HepG2 (cell line): ENCODE measurements around the gene UBXN1. TPM values are rescaled to one million over a fixed set of nuclear protein-coding genes. Genes with fewer than 3 reads are reported as not detected.

Experiments
- ATAC-seq: fragments of 200-7000 bp; cut with Tn5 transposase; 3 replicates; pipeline ENCODE4 v1.9.1; 2020; ENCODE audit warnings: mild to moderate bottlenecking, moderate library complexity
- BruUV-seq: library from RNA; stranded (reverse); fragments of 400-500 nt; replicated peaks from 2 replicates; lab custom pipeline; 2021; lab: Mats Ljungman, UMichigan
- CTCF ChIA-PET: fragments of 300-600 bp; formaldehyde crosslinking; extraction: SDS; loops from one replicate; lab custom pipeline; 2021; ENCODE audit warnings: low total read pairs, inconsistent platforms, low intra/inter-chr PET ratio; lab: Yijun Ruan, JAX
- POLR2A ChIA-PET: fragments of 350-600 bp; sonication (Branson Sonifier 250); formaldehyde crosslinking; loops from one replicate; lab custom pipeline; 2020; ENCODE audit warnings: antibody characterized with exemption, inconsistent platforms; lab: Yijun Ruan, JAX
- DNase-seq: peaks from one replicate; pipeline ENCODE4 v3.0.0-alpha.2; 2015; ENCODE audit warnings: low spot score
- FAIRE-seq: peaks from 3 replicates; lab custom pipeline; 2011; peaks lifted over from hg19 to GRCh38; lab: Jason Lieb, UNC
- H2AFZ ChIP-seq: one replicate; pipeline ENCODE4 v1.6.1; 2011; ENCODE audit warnings: low read length, inconsistent platforms
- H3K27ac ChIP-seq: fragments of 300-600 bp; 3 replicates; pipeline ENCODE4 v1.8.0; 2011; ENCODE audit warnings: mixed run types, mild to moderate bottlenecking, mixed read lengths, low read length, inconsistent platforms; ENCODE audit not compliant: insufficient read depth; ENCODE audit errors: extremely low read length
- H3K27me3 ChIP-seq, 2 experiments: fragments of 200-600 bp in 1 of 2; 2 replicates in 1 of 2; 3 replicates in 1 of 2; pipeline versions ENCODE4 v1.6.0 to v1.8.0; 2011; ENCODE audit warnings: low read length in 2 of 2, mild to moderate bottlenecking in 2 of 2, moderate library complexity in 2 of 2, inconsistent platforms in 1 of 2; ENCODE audit not compliant: insufficient read depth in 2 of 2, control insufficient read depth in 1 of 2
- H3K36me3 ChIP-seq, 2 experiments: fragments of 200-600 bp in 1 of 2; replicated peaks in 1 of 2; 2 replicates in 1 of 2; 3 replicates in 1 of 2; pipeline versions ENCODE4 v1.5.1 to v1.8.0; 2011; ENCODE audit warnings: low read length in 2 of 2, inconsistent platforms in 1 of 2; ENCODE audit not compliant: insufficient read depth in 2 of 2, control insufficient read depth in 1 of 2
- H3K4me1 ChIP-seq: 2 replicates; pipeline ENCODE4 v1.5.1; 2012; ENCODE audit warnings: low read length, inconsistent platforms; ENCODE audit not compliant: insufficient read depth
- H3K4me2 ChIP-seq: 2 replicates; pipeline ENCODE4 v1.6.0; 2011; ENCODE audit warnings: low read depth, low read length, inconsistent platforms
- H3K4me3 ChIP-seq, 3 experiments: fragments of 200-600 bp in 1 of 3; sonication (generic), shearing (Covaris generic) in 1 of 3; replicated peaks in 1 of 3; 2 replicates each; pipeline ENCODE4 v1.5.1; 2011 to 2016; ENCODE audit warnings: low read length in 3 of 3, inconsistent platforms in 2 of 3, low read depth in 2 of 3, mild to moderate bottlenecking in 2 of 3, control low read depth in 1 of 3, mixed read lengths in 1 of 3; ENCODE audit not compliant: insufficient read depth in 1 of 3
- H3K79me2 ChIP-seq: one replicate; pipeline ENCODE4 v1.6.1; 2011; ENCODE audit warnings: low read length, inconsistent platforms; ENCODE audit not compliant: insufficient read depth
- H3K9ac ChIP-seq: 2 replicates; pipeline ENCODE4 v1.6.0; 2011; ENCODE audit warnings: mild to moderate bottlenecking, low read depth, low read length, inconsistent platforms; ENCODE audit not compliant: insufficient read depth
- H3K9me3 ChIP-seq: 2 replicates; pipeline ENCODE4 v1.5.1; 2012; ENCODE audit warnings: mild to moderate bottlenecking, low read length
- H4K20me1 ChIP-seq: 2 replicates; pipeline ENCODE4 v1.6.0; 2011; ENCODE audit warnings: inconsistent platforms, mild to moderate bottlenecking, low read length, moderate library complexity; ENCODE audit not compliant: insufficient read depth
- ASH2L ChIP-seq: fragments of 300-600, 200-600 bp; sonication (generic); IDR thresholded peaks from 2 replicates; pipeline ENCODE4 v1.7.0; 2017; ENCODE audit warnings: low read depth, mild to moderate bottlenecking, moderate library complexity, mixed read lengths, low read length; ENCODE audit not compliant: insufficient read length
- DPF2 ChIP-seq: sonication (generic); formaldehyde crosslinking; IDR thresholded peaks from 2 replicates; pipeline ENCODE4 v1.4.0; 2020; ENCODE audit warnings: mild to moderate bottlenecking, low read depth, missing genetic modification reagents, borderline replicate concordance
- E2F1 ChIP-seq: sonication (generic); formaldehyde crosslinking; IDR thresholded peaks from 2 replicates; pipeline ENCODE4 v1.5.0; 2020; ENCODE audit warnings: missing genetic modification reagents
- HBP1 ChIP-seq: IDR thresholded peaks from 2 replicates; pipeline ENCODE4 v1.6.1; 2016; ENCODE audit warnings: low read depth, control low read depth
- HNRNPUL1 ChIP-seq: fragments of 200-400 bp; formaldehyde crosslinking; IDR thresholded peaks from 2 replicates; pipeline ENCODE4 v1.6.1; 2017; ENCODE audit warnings: low read depth, mild to moderate bottlenecking, low read length, moderate library complexity
- HOXA5 ChIP-seq: sonication (generic); formaldehyde crosslinking; IDR thresholded peaks from 2 replicates; pipeline ENCODE4 v1.4.0; 2020; ENCODE audit warnings: missing genetic modification reagents
- MBD4 ChIP-seq: IDR thresholded peaks from 2 replicates; pipeline ENCODE4 v1.6.1; 2012; ENCODE audit warnings: low read length, inconsistent platforms, borderline replicate concordance
- NFAT5 ChIP-seq: sonication (generic); formaldehyde crosslinking; IDR thresholded peaks from 2 replicates; pipeline ENCODE4 v1.4.0; 2020; ENCODE audit warnings: missing genetic modification reagents
- NRL ChIP-seq: sonication (generic); formaldehyde crosslinking; IDR thresholded peaks from 2 replicates; pipeline ENCODE4 v1.5.0; 2020; ENCODE audit warnings: missing genetic modification reagents, mild to moderate bottlenecking, moderate library complexity, borderline replicate concordance
- SPEN ChIP-seq: sonication (generic); formaldehyde crosslinking; IDR thresholded peaks from 2 replicates; pipeline ENCODE4 v1.5.1; 2020; ENCODE audit warnings: low read depth, mild to moderate bottlenecking, missing genetic modification reagents
- ZC3H4 ChIP-seq: sonication (generic); formaldehyde crosslinking; IDR thresholded peaks from 2 replicates; pipeline ENCODE4 v1.4.0; 2020; ENCODE audit warnings: missing genetic modification reagents, borderline replicate concordance
- ZMAT3 ChIP-seq: sonication (generic); formaldehyde crosslinking; conservative IDR thresholded peaks from 2 replicates; pipeline ENCODE4 v1.7.0; 2021; ENCODE audit warnings: missing genetic modification reagents
- ZNF430 ChIP-seq: sonication (generic); formaldehyde crosslinking; IDR thresholded peaks from 2 replicates; pipeline ENCODE4 v1.9.0; 2021; ENCODE audit warnings: mild to moderate bottlenecking, missing genetic modification reagents
- ZNF605 ChIP-seq: sonication (generic); formaldehyde crosslinking; IDR thresholded peaks from 2 replicates; pipeline ENCODE4 v1.8.0; 2022; ENCODE audit warnings: mild to moderate bottlenecking, missing genetic modification reagents
- ZNF740 ChIP-seq: sonication (generic); formaldehyde crosslinking; IDR thresholded peaks from 2 replicates; pipeline ENCODE4 v1.4.0; 2020; ENCODE audit warnings: missing genetic modification reagents
- WGBS: methylation state at CpG from one replicate; pipeline ENCODE4 v1.1.6; 2017; ENCODE audit warnings: low lambda C conversion rate; 5-methylcytosine and 5-hydroxymethylcytosine counted together
- in situ Hi-C: cut with HindIII; loops from 2 replicates; pipeline ENCODE4 v1.10.0; 2017; ENCODE audit warnings: low pct_unique_long_range_greater_than_20kb; ENCODE audit not compliant: extremely low pct_ligation_motif_present
- intact Hi-C: fragments of 100-400 bp; cut with micrococcal nuclease; formaldehyde crosslinking; loops from one replicate; pipeline ENCODE4 v1.10.0; 2022; ENCODE audit not compliant: unreplicated experiment
- polyA plus RNA-seq, 8 experiments: library from polyadenylated mRNA; depleted of rRNA in 3 of 8; stranded (reverse) in 7 of 8; unstranded in 1 of 8; fragments of >200 nt; fragmentation: Illumina TruSeq in 4 of 8; extraction: Trizol in 4 of 8; gene quantifications; 2 replicates each; pipeline versions ENCODE4 v1.2.1 to v1.2.3, GENCODE V29; 2011 to 2016; ENCODE audit warnings: low read depth in 4 of 8, missing spikeins in 1 of 8, mixed read lengths in 1 of 8; ENCODE audit not compliant: insufficient read depth in 1 of 8
- total RNA-seq, 5 experiments: library from RNA; depleted of rRNA; stranded (reverse); fragments of >200 nt; fragmentation: Illumina TruSeq; extraction: Trizol; gene quantifications; 2 replicates each; pipeline ENCODE4 v1.2.3, GENCODE V29; 2016; ENCODE audit warnings: low read depth in 1 of 5

The UBXN1 gene
- total and polyA plus RNA-seq, 2 of the 13 experiments (the other 11 are each of a cell fraction or from before 2014, with no cell fraction given): 47.5 to 52.4 TPM

GRCh38 chr11:62666259-62666926 is 12.5 kb downstream of the UBXN1 start:
- POLR2A ChIA-PET: interaction anchor here (0.8 to 6.6 kb wide), 23 partner anchors 9 to 175 kb away, joined by 3 to 186 read pairs (median 24); partner anchors contain the start of genes B3GAT3, EEF1G, GANAB and HNRNPUL2
- H3K27me3 ChIP-seq: no peaks in the 10 kb centered on the region; a peak in 1 of 5 replicates
- intact Hi-C loops: no loop called here
- 28% methylated on average over 4 of the region's 16 CpGs for WGBS
- no TSS peak for BruUV-seq
- peak overlapping the region; percentile 85 for H3K4me2 ChIP-seq
- ATAC-seq (peak; percentile 1), FAIRE-seq (no peak), DNase-seq (no peak)
- no peak overlapping the region for H2AFZ ChIP-seq
- peak overlapping the region; percentile 69 to 97 (median 91) for H3K4me3 ChIP-seq
- peaks cover 0 to 15% of the 10 kb centered on the region in 2 experiments; a peak in 2 of 5 replicates for H3K36me3 ChIP-seq
- H3K79me2 ChIP-seq: peaks cover 42% of the 10 kb centered on the region
- H4K20me1 ChIP-seq: no peaks in the 10 kb centered on the region; the same call in none of the 2 replicates
- no peaks in the 10 kb centered on the region for H3K9me3 ChIP-seq
- CTCF ChIA-PET: no interaction called here
- H3K9ac ChIP-seq: peak overlapping the region; percentile 91
- peaks cover 57% of the 10 kb centered on the region for H3K4me1 ChIP-seq
- in situ Hi-C loops: no loop called here
- H3K27ac ChIP-seq: peak overlapping the region; percentile 84
- TF ChIP-seq ZNF430 (CRISPR knock-in tag) (peak; percentile 76; the same call in 1 of the 2 replicates), E2F1 (0 out of 2 replicates have a peak, but pooled peaks have one; percentile 12), HBP1 (CRISPR knock-in tag) (no peak), NRL (CRISPR knock-in tag) (peak; percentile 76; the same call in 1 of the 2 replicates), ZMAT3 (CRISPR knock-in tag) (no peak), ZNF605 (CRISPR knock-in tag) (0 out of 2 replicates have a peak, but pooled peaks have one; percentile 51), HNRNPUL1 (no peak), NFAT5 (CRISPR knock-in tag) (no peak), HOXA5 (CRISPR knock-in tag) (0 out of 2 replicates have a peak, but pooled peaks have one; percentile 54), ZNF740 (0 out of 2 replicates have a peak, but pooled peaks have one; percentile 19), SPEN (peak; percentile 9; the same call in 1 of the 2 replicates), MBD4 (peak; percentile 59; the same call in 1 of the 2 replicates), ASH2L (no peak), DPF2 (no peak), ZC3H4 (CRISPR knock-in tag) (peak; percentile 67; the same call in 1 of the 2 replicates)
